Suprapubic skin (tissue), 3 donors: ENCODE results near the gene DNAH9.

Experiments used
- CTCF ChIP-seq, 2 donors: fragments of 200-600 bp in 1 of 2; fragments of 450-650 bp in 1 of 2; sonication (generic) in 1 of 2; IDR thresholded peaks; one replicate each; pipeline ENCODE4 v1.5.1; 2016 to 2019; ENCODE audit warnings: antibody characterized with exemption in 2 of 2, mild to moderate bottlenecking in 1 of 2, moderate library complexity in 1 of 2
- POLR2A ChIP-seq, 2 donors: fragments of 450-650 bp; IDR thresholded peaks; one replicate each; pipeline ENCODE4 v1.6.1; 2017; ENCODE audit warnings: antibody characterized with exemption in 2 of 2, mild to moderate bottlenecking in 2 of 2, moderate library complexity in 2 of 2

- no peak for TF ChIP-seq CTCF (IDR thresholded peaks at IDR 0.05)
- TF ChIP-seq POLR2A (IDR thresholded peaks at IDR 0.05), result no peak
These were observed 334.1 kb downstream of the DNAH9 start for GRCh38 chr17:11932337-11932898.
